MCF 10A (cell line): ENCODE data around the gene MRC1. TPM values are rescaled to one million over a fixed set of nuclear protein-coding genes. Genes with fewer than 3 reads are reported as not detected.

Source experiments
- BruUV-seq: library from RNA; stranded (reverse); fragments of 400-500 nt; replicated peaks from 2 replicates; lab custom pipeline; 2021; lab: Mats Ljungman, UMichigan
- CTCF ChIA-PET: fragments of 300-600 bp; sonication (Branson Sonifier 250); formaldehyde crosslinking; extraction: SDS; loops from one replicate; lab custom pipeline; 2021; ENCODE audit warnings: antibody characterized with exemption, inconsistent platforms; lab: Yijun Ruan, JAX
- POLR2A ChIA-PET: fragments of 300-600, 350-650 bp; sonication (Branson Sonifier 250); formaldehyde crosslinking; extraction: SDS; loops from one replicate; lab custom pipeline; 2020; ENCODE audit warnings: antibody characterized with exemption, inconsistent platforms; lab: Yijun Ruan, JAX
- DNase-seq: peaks from one replicate; pipeline ENCODE4 v3.0.0-alpha.2; 2018; ENCODE audit not compliant: unreplicated experiment
- H3K27ac Mint-ChIP-seq: one replicate; pipeline ENCODE4 v1.8.0; 2022; ENCODE audit warnings: mild to moderate bottlenecking, low read depth, mixed read lengths; ENCODE audit not compliant: unreplicated experiment
- H3K27me3 Mint-ChIP-seq: one replicate; pipeline ENCODE4 v1.8.0; 2022; ENCODE audit warnings: mixed read lengths; ENCODE audit not compliant: insufficient read depth, unreplicated experiment
- H3K36me3 Mint-ChIP-seq: one replicate; pipeline ENCODE4 v1.8.0; 2022; ENCODE audit warnings: mild to moderate bottlenecking, moderate library complexity, mixed read lengths; ENCODE audit not compliant: insufficient read depth, unreplicated experiment
- H3K4me1 Mint-ChIP-seq: one replicate; pipeline ENCODE4 v1.8.0; 2022; ENCODE audit warnings: mixed read lengths; ENCODE audit not compliant: insufficient read depth, unreplicated experiment
- H3K4me3 Mint-ChIP-seq: one replicate; pipeline ENCODE4 v1.8.0; 2022; ENCODE audit warnings: mild to moderate bottlenecking, moderate library complexity, mixed read lengths; ENCODE audit not compliant: unreplicated experiment
- H3K9me3 Mint-ChIP-seq: one replicate; pipeline ENCODE4 v1.8.0; 2022; ENCODE audit warnings: mixed read lengths; ENCODE audit not compliant: unreplicated experiment
- CTCF ChIP-seq: fragments of 200-600 bp; IDR thresholded peaks from one replicate; pipeline ENCODE4 v1.8.0; 2022; ENCODE audit warnings: antibody characterized with exemption, mild to moderate bottlenecking; ENCODE audit not compliant: unreplicated experiment
- intact Hi-C: fragments of 100-400 bp; cut with micrococcal nuclease; formaldehyde crosslinking; loops from 2 replicates; pipeline ENCODE4 v1.14.1; 2022
- total RNA-seq: library from RNA; stranded (reverse); gene quantifications from 2 replicates; pipeline ENCODE4 v1.2.3, GENCODE V29; 2022

MRC1 gene
- total RNA-seq, 1 experiment from 2014 or later, result not detected

GRCh38 chr10:17805921-17806577, 3.1 kb upstream of the MRC1 start:
- no peak overlapping the region for H3K27ac Mint-ChIP-seq
- H3K4me3 Mint-ChIP-seq, result no peak overlapping the region
- intact Hi-C loops, result no loop called here
- no peaks in the 10 kb centered on the region for H3K36me3 Mint-ChIP-seq
- ChIA-PET POLR2A (no interaction called here), CTCF (interaction anchor here (0.5 to 0.8 kb wide), 2 partner anchors 206 to 434 kb away, joined by 3 read pairs; no protein-coding TSS in a partner anchor)
- H3K9me3 Mint-ChIP-seq, result peaks cover 7% of the 10 kb centered on the region
- H3K27me3 Mint-ChIP-seq, result no peaks in the 10 kb centered on the region
- TF ChIP-seq CTCF, result no peak
- no TSS peak for BruUV-seq
- peaks cover 8% of the 10 kb centered on the region for H3K4me1 Mint-ChIP-seq
- peak; percentile 35 for DNase-seq

DNA sequence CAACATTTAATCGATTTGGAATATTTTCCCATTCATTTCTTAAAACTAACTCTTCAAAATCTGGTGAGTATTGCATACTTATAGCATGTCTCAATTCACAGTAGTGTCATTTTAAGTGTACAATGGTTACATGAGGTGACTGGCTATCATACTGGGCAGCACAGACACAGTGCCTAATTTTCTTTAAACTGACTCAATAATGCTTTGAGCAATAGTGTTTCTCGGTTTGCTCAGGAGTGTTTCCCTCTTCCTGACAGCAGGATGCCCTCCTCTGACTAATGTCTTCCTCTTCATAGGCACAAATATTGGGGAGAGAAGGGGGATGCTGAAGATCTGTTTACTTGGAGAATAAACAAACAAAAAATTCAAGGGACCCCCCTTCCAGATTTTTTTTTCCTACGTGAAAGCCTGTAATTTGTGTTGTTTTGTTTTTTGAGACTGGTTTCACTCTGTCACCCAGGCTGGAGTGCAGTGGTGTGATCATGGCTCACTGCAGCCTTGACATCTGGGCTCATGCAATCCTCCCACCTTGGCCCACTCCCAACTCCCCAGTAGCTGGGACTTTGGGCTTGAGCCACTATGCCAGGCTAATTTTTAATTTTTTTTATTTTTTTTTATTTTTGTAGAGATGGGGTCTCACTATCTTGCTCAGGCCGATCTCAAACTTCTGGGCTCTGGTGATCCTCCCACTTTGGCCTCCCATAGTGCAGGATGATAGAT, 2.2 kb downstream of the MRC1 start:
- ChIA-PET POLR2A (no interaction called here), CTCF (no interaction called here)
- DNase-seq, result peak; percentile 21
- intact Hi-C loops, result no loop called here
- no peak overlapping the region for H3K27ac Mint-ChIP-seq
- BruUV-seq, result no TSS peak
- no peaks in the 10 kb centered on the region for H3K4me1 Mint-ChIP-seq
- H3K9me3 Mint-ChIP-seq, result no peaks in the 10 kb centered on the region
- no peaks in the 10 kb centered on the region for H3K36me3 Mint-ChIP-seq
- no peak overlapping the region for H3K4me3 Mint-ChIP-seq
- H3K27me3 Mint-ChIP-seq, result no peaks in the 10 kb centered on the region
- TF ChIP-seq CTCF, result no peak

- H3K36me3 Mint-ChIP-seq, result no peaks in the 10 kb centered on the region
- H3K27ac Mint-ChIP-seq, result no peak overlapping the region
- CTCF ChIA-PET, result interaction anchor here (1.8 kb wide), 1 partner anchor 33 kb away, joined by 6 read pairs; no protein-coding TSS in a partner anchor
- TF ChIP-seq CTCF, result no peak
- no peak for DNase-seq
- H3K4me1 Mint-ChIP-seq, result no peaks in the 10 kb centered on the region
- H3K4me3 Mint-ChIP-seq, result no peak overlapping the region
- H3K27me3 Mint-ChIP-seq, result no peaks in the 10 kb centered on the region
- no TSS peak for BruUV-seq
- intact Hi-C loops, result no loop called here
- POLR2A ChIA-PET, result interaction anchor here (0.6 kb wide), 1 partner anchor 531 kb away, joined by 3 read pairs; no protein-coding TSS in a partner anchor
- no peaks in the 10 kb centered on the region for H3K9me3 Mint-ChIP-seq
Observed at GRCh38 chr10:17814973-17815372, 5.8 kb downstream of the MRC1 start.

DNA sequence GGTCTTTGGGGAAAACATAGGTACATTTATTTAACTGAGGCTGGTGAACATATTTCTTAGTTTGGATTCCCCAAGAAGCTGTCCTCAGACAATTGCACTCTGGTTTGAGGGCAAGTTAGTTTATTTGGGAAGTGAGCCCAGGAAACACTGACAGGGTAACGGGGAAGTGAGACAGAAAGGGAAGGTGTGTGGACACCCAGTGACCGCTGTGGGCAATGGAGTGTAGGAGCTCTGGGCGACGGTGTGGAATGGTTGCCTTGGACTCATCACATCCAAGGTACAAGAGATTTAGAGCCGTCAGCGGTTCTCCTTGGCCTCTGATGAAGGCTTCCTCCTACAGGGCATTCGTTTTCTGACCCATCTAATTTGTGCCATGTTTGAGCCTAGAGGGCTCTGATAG, 7.1 kb downstream of the MRC1 start:
- Mint-ChIP-seq H3K27me3 (no peaks in the 10 kb centered on the region), H3K4me1 (no peaks in the 10 kb centered on the region), H3K9me3 (no peaks in the 10 kb centered on the region), H3K36me3 (no peaks in the 10 kb centered on the region), H3K27ac (no peak overlapping the region), H3K4me3 (no peak overlapping the region)
- DNase-seq, result no peak
- intact Hi-C loops, result no loop called here
- no TSS peak for BruUV-seq
- no peak for TF ChIP-seq CTCF
- CTCF ChIA-PET, result interaction anchor here (0.6 to 1.4 kb wide), 2 partner anchors 210 to 1569 kb away, joined by 3 to 7 read pairs; no protein-coding TSS in a partner anchor
- POLR2A ChIA-PET, result no interaction called here
